H1 (cell line): ENCODE results near the gene ALKBH3. TPM values are rescaled to one million over a fixed set of nuclear protein-coding genes. Genes with fewer than 3 reads are reported as not detected.

Experiments used
- CTCF ChIA-PET: fragments of 300-600 bp; sonication (Branson Sonifier 250); formaldehyde crosslinking; loops from one replicate; lab custom pipeline; 2021; ENCODE audit not compliant: partially characterized antibody; lab: Charles Lee
- POLR2A ChIA-PET: fragments of 300-600 bp; sonication (Branson Sonifier 250); formaldehyde crosslinking; loops from one replicate; lab custom pipeline; 2021; ENCODE audit warnings: inconsistent platforms; ENCODE audit not compliant: partially characterized antibody; lab: Charles Lee
- DNase-seq, 2 experiments: peaks; one replicate each; pipeline versions ENCODE4 v3.0.0 to v3.0.0-alpha.2; 2010 to 2022; ENCODE audit warnings: low spot score in 2 of 2, low read depth in 1 of 2, mixed read lengths in 1 of 2
- FAIRE-seq: peaks from 2 replicates; lab custom pipeline; 2011; peaks lifted over from hg19 to GRCh38; lab: Jason Lieb, UNC
- H2AFZ ChIP-seq: 2 replicates; pipeline ENCODE4 v1.8.1; 2012; ENCODE audit warnings: low read length, inconsistent platforms
- H2AK5ac ChIP-seq: 2 replicates; pipeline ENCODE4 v1.6.1; 2013; ENCODE audit warnings: low read depth, low read length
- H2BK120ac ChIP-seq: replicated peaks from 2 replicates; pipeline ENCODE3; 2013; ENCODE audit warnings: low read depth, low read length, inconsistent platforms
- H2BK12ac ChIP-seq: 2 replicates; pipeline ENCODE4 v1.6.1; 2013; ENCODE audit warnings: low read depth, low read length
- H2BK15ac ChIP-seq: 2 replicates; pipeline ENCODE4 v1.6.1; 2013; ENCODE audit warnings: low read length
- H2BK20ac ChIP-seq: 2 replicates; pipeline ENCODE4 v1.6.1; 2013; ENCODE audit warnings: low read length
- H2BK5ac ChIP-seq: 2 replicates; pipeline ENCODE4 v1.6.1; 2013; ENCODE audit warnings: low read depth, low read length
- H3K14ac ChIP-seq: 2 replicates; pipeline ENCODE4 v1.6.1; 2013; ENCODE audit warnings: inconsistent platforms; ENCODE audit not compliant: insufficient read length
- H3K18ac ChIP-seq: 2 replicates; pipeline ENCODE4 v1.6.1; 2013; ENCODE audit warnings: low read length; ENCODE audit errors: extremely low read depth
- H3K23ac ChIP-seq: 2 replicates; pipeline ENCODE4 v1.6.1; 2013; ENCODE audit warnings: inconsistent platforms; ENCODE audit not compliant: insufficient read length
- H3K23me2 ChIP-seq: 2 replicates; pipeline ENCODE4 v1.6.1; 2013; ENCODE audit warnings: low read depth, low read length
- H3K27ac ChIP-seq: 2 replicates; pipeline ENCODE4 v1.6.1; 2011; ENCODE audit warnings: low read depth, low read length, inconsistent platforms
- H3K27me3 ChIP-seq, 4 experiments: replicated peaks in 1 of 4; 1 replicate in 1 of 4; 2 replicates in 3 of 4; pipeline versions ENCODE4 v1.6.1 to v1.8.1; 2011 to 2013; ENCODE audit warnings: low read length in 3 of 4, mild to moderate bottlenecking in 3 of 4, inconsistent platforms in 2 of 4, mixed read lengths in 2 of 4, moderate library complexity in 1 of 4; ENCODE audit not compliant: control insufficient read depth in 3 of 4, insufficient read depth in 3 of 4; ENCODE audit errors: extremely low read depth in 1 of 4
- H3K36me3 ChIP-seq, 4 experiments: 2 replicates each; pipeline versions ENCODE4 v1.6.1 to v1.8.1; 2011 to 2013; ENCODE audit warnings: mild to moderate bottlenecking in 4 of 4, low read length in 3 of 4, moderate library complexity in 2 of 4, control low read depth in 1 of 4, inconsistent platforms in 1 of 4; ENCODE audit not compliant: insufficient read depth in 4 of 4, control insufficient read depth in 2 of 4
- H3K4ac ChIP-seq: replicated peaks from 2 replicates; pipeline ENCODE3; 2013; ENCODE audit warnings: low read length, low read depth, mixed read lengths, inconsistent platforms; ENCODE audit not compliant: insufficient read length
- H3K4me1 ChIP-seq, 4 experiments: replicated peaks in 1 of 4; 1 replicate in 1 of 4; 2 replicates in 3 of 4; pipeline versions ENCODE4 v1.6.1 to v1.8.1; 2011 to 2013; ENCODE audit warnings: low read length in 3 of 4, inconsistent platforms in 2 of 4, mixed read lengths in 1 of 4; ENCODE audit not compliant: insufficient read depth in 4 of 4, control insufficient read depth in 3 of 4
- H3K4me2 ChIP-seq, 2 experiments: 2 replicates each; pipeline versions ENCODE4 v1.6.1 to v1.8.1; 2011 to 2013; ENCODE audit warnings: low read depth in 2 of 2, low read length in 2 of 2, control low read depth in 1 of 2, inconsistent platforms in 1 of 2, mild to moderate bottlenecking in 1 of 2; ENCODE audit not compliant: insufficient read depth in 1 of 2
- H3K4me3 ChIP-seq, 4 experiments: fragments of 200-600, 300-600 bp in 1 of 4; sonication (generic), shearing (Covaris generic), sonication (Bioruptor Twin) in 1 of 4; 2 replicates each; pipeline versions ENCODE4 v1.5.1 to v1.8.1; 2011 to 2016; ENCODE audit warnings: low read length in 4 of 4, low read depth in 3 of 4, control low read depth in 2 of 4, inconsistent platforms in 2 of 4, mild to moderate bottlenecking in 2 of 4, mixed read lengths in 1 of 4, moderate library complexity in 1 of 4; ENCODE audit not compliant: insufficient read depth in 2 of 4; ENCODE audit errors: extremely low read depth in 1 of 4
- H3K56ac ChIP-seq: replicated peaks from 2 replicates; pipeline ENCODE3; 2013; ENCODE audit warnings: low read depth, mild to moderate bottlenecking, mixed read lengths, low read length, inconsistent platforms; ENCODE audit not compliant: insufficient read length
- H3K79me1 ChIP-seq: 2 replicates; pipeline ENCODE4 v1.6.1; 2013; ENCODE audit warnings: low read depth, low read length, control low read depth
- H3K79me2 ChIP-seq, 2 experiments: 2 replicates each; pipeline versions ENCODE4 v1.6.1 to v1.8.1; 2012 to 2013; ENCODE audit warnings: low read length in 2 of 2, mild to moderate bottlenecking in 2 of 2, inconsistent platforms in 1 of 2; ENCODE audit not compliant: insufficient read depth in 2 of 2, control insufficient read depth in 1 of 2
- H3K9ac ChIP-seq, 4 experiments: replicated peaks in 1 of 4; 1 replicate in 1 of 4; 2 replicates in 3 of 4; pipeline versions ENCODE4 v1.6.1 to v1.8.1; 2011 to 2013; ENCODE audit warnings: low read depth in 3 of 4, low read length in 3 of 4, control low read depth in 2 of 4, mild to moderate bottlenecking in 2 of 4, moderate library complexity in 2 of 4, inconsistent platforms in 1 of 4; ENCODE audit errors: extremely low read depth in 1 of 4
- H3K9me3 ChIP-seq, 2 experiments: 2 replicates each; pipeline versions ENCODE4 v1.6.1 to v1.8.1; 2012 to 2013; ENCODE audit warnings: mild to moderate bottlenecking in 2 of 2, moderate library complexity in 2 of 2, control low read depth in 1 of 2, inconsistent platforms in 1 of 2, low read depth in 1 of 2, low read length in 1 of 2, mixed read lengths in 1 of 2; ENCODE audit not compliant: insufficient read depth in 2 of 2
- H4K20me1 ChIP-seq, 2 experiments: replicated peaks in 1 of 2; 2 replicates each; pipeline versions ENCODE3 to v1.8.1; 2011 to 2013; ENCODE audit warnings: inconsistent platforms in 2 of 2, low read length in 2 of 2, mild to moderate bottlenecking in 1 of 2; ENCODE audit not compliant: insufficient read depth in 2 of 2, control insufficient read depth in 1 of 2
- H4K5ac ChIP-seq: 2 replicates; pipeline ENCODE4 v1.6.1; 2013; ENCODE audit warnings: low read length, low read depth, mixed read lengths, inconsistent platforms; ENCODE audit not compliant: insufficient read length
- H4K8ac ChIP-seq: 2 replicates; pipeline ENCODE4 v1.8.0; 2013; ENCODE audit warnings: mild to moderate bottlenecking, moderate library complexity, low read length, inconsistent platforms; ENCODE audit not compliant: insufficient read depth; ENCODE audit errors: extremely low read depth
- H4K91ac ChIP-seq: replicated peaks from 2 replicates; pipeline ENCODE3; 2013; ENCODE audit warnings: low read length, mixed read lengths, inconsistent platforms; ENCODE audit not compliant: insufficient read length
- BRCA1 ChIP-seq: IDR thresholded peaks from 2 replicates; pipeline ENCODE4 v1.6.1; 2012; ENCODE audit warnings: low read depth, low read length, improper control_type of control experiment
- CEBPB ChIP-seq: IDR thresholded peaks from 2 replicates; pipeline ENCODE4 v1.6.1; 2012; ENCODE audit warnings: low read depth, low read length
- CTBP2 ChIP-seq: IDR thresholded peaks from 2 replicates; pipeline ENCODE4 v1.7.0; 2011; ENCODE audit warnings: borderline replicate concordance, mild to moderate bottlenecking, moderate library complexity, mixed read lengths, low read length; ENCODE audit not compliant: insufficient read depth, insufficient read length
- EZH2 ChIP-seq: fragments of 200-600 bp; sonication (generic); IDR thresholded peaks from 2 replicates; pipeline ENCODE4 v1.7.1; 2012; ENCODE audit warnings: low read depth, mild to moderate bottlenecking, moderate library complexity, low read length, inconsistent platforms; ENCODE audit not compliant: severe bottlenecking
- JUND ChIP-seq: IDR thresholded peaks from 2 replicates; pipeline ENCODE4 v1.6.1; 2011; ENCODE audit warnings: mild to moderate bottlenecking, improper control_type of control experiment, low read length
- MAFK ChIP-seq: IDR thresholded peaks from 2 replicates; pipeline ENCODE4 v1.6.1; 2012; ENCODE audit warnings: low read depth, mild to moderate bottlenecking, improper control_type of control experiment, low read length
- RAD21 ChIP-seq, 2 experiments: IDR thresholded peaks in 1 of 2; conservative IDR thresholded peaks in 1 of 2; 2 replicates each; pipeline ENCODE4 v1.6.1; 2011; ENCODE audit warnings: low read depth in 2 of 2, low read length in 2 of 2, improper control_type of control experiment in 1 of 2, inconsistent platforms in 1 of 2, mild to moderate bottlenecking in 1 of 2, moderate library complexity in 1 of 2
- SAP30 ChIP-seq: fragments of 300-600 bp; sonication (generic); IDR thresholded peaks from 2 replicates; pipeline ENCODE4 v1.7.1; 2012; ENCODE audit warnings: low read length, moderate library complexity, mild to moderate bottlenecking, inconsistent platforms; ENCODE audit not compliant: insufficient read depth, insufficient replicate concordance
- TCF12 ChIP-seq: IDR thresholded peaks from 2 replicates; pipeline ENCODE4 v1.6.1; 2011; ENCODE audit warnings: low read depth, mild to moderate bottlenecking, low read length
- WGBS, 2 experiments: shearing (Covaris generic) in 1 of 2; methylation state at CpG; one replicate each; pipeline versions ENCODE4 v1.1.6 to v1.1.7; 2013 to 2015; ENCODE audit warnings: low lambda C conversion rate in 2 of 2, mixed read lengths in 2 of 2, inconsistent platforms in 1 of 2, low coverage in 1 of 2, missing lambda C conversion rate in 1 of 2; ENCODE audit not compliant: insufficient replicate concordance in 2 of 2, insufficient coverage in 1 of 2, insufficient read length in 1 of 2; ENCODE audit errors: extremely low coverage in 1 of 2, missing lambda C conversion rate in 1 of 2; 5-methylcytosine and 5-hydroxymethylcytosine counted together
- polyA plus RNA-seq, 7 experiments: library from polyadenylated mRNA; depleted of rRNA in 3 of 7; stranded (reverse) in 5 of 7; unstranded in 2 of 7; fragments of >200 nt in 5 of 7; fragments of 200-250 nt in 2 of 7; gene quantifications; 1 replicate in 5 of 7; 2 replicates in 1 of 7; 4 replicates in 1 of 7; pipeline versions ENCODE4 v1.2.1 to v1.2.3, GENCODE V29; 2011 to 2013; ENCODE audit warnings: missing spikeins in 2 of 7, mixed read lengths in 2 of 7
- total RNA-seq: library from RNA; stranded (reverse); fragmentation: NEBNext Ultra II Directional; extraction: Animal tissue kit (Norgen Biotek cat#: 25700); gene quantifications from 2 replicates; pipeline ENCODE4 v1.2.1, GENCODE V29; 2021

Gene ALKBH3
- total and polyA plus RNA-seq, 2 of the 8 experiments (the other 6 are each of a cell fraction or from before 2014, with no cell fraction given), result 10.5 to 11.4 TPM

DNA sequence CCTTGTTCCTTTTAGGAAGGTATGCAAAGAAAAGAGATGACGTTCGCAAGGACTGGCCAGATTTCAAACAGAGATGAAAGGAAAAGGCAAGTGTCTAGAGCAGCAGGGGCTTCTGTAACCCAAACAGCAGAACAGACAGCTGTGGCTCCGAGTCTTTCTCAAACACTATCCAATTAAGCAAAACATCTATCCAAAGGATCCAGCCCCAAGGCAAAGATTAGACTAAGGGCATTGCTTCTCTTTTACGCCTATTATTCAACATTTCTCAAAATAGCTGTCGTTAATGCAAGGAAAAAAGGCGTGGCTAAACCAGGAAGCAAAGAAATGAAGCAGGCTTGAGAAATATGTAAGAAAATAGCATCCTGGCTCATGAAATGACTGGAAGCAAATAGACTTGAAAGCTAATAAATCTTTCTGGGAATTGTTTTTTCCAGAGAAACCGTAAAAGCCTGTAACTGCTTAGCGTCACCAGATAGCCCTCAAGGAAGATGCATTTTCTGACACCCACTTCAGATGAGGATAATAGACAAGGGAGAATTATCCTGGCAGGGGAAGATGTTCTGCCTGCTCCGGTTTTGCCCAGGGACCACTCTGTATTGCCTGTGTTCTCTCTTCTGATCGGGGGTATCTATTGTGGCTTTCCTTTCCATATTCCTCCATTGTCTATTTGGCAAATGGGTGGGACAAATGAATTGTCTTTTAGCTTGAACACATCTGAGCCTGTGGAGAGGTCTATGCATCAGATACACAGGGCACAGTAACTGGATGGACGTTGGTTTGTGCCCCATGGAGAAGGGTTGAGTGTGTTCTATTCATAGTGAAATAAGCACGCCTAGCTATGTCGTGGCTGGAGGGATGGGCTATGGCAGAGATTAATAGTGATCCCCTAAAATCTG lies 82.0 kb downstream of the ALKBH3 start:
- H3K79me2 ChIP-seq, result no peaks in the 10 kb centered on the region
- H4K8ac ChIP-seq, result no peak overlapping the region
- H3K18ac ChIP-seq, result no peak overlapping the region
- H2BK20ac ChIP-seq, result no peak overlapping the region
- no peak overlapping the region for H2BK5ac ChIP-seq
- H4K20me1 ChIP-seq, result no peaks in the 10 kb centered on the region
- H2BK12ac ChIP-seq, result no peak overlapping the region
- no peak overlapping the region for H2BK15ac ChIP-seq
- H3K36me3 ChIP-seq, result no peaks in the 10 kb centered on the region
- no peak overlapping the region for H3K9ac ChIP-seq
- ChIA-PET POLR2A (no interaction called here), CTCF (interaction anchor here (0.7 to 13.4 kb wide), 10 partner anchors 8 to 111 kb away, joined by 3 to 140 read pairs (median 4); partner anchors contain the start of gene C11orf96)
- H4K5ac ChIP-seq, result no peak overlapping the region
- no peak overlapping the region for H3K23ac ChIP-seq
- H3K27me3 ChIP-seq, result no peaks in the 10 kb centered on the region
- H3K4me1 ChIP-seq, result peaks cover 3 to 12% (median 6%) of the 10 kb centered on the region in 4 experiments
- peaks cover 0 to 2% of the 10 kb centered on the region in 2 experiments; a peak in 1 of 4 replicates for H3K9me3 ChIP-seq
- DNase-seq (no peak), FAIRE-seq (no peak)
- no peak overlapping the region for H3K4me2 ChIP-seq
- no peaks in the 10 kb centered on the region for H3K79me1 ChIP-seq
- no peak overlapping the region for H3K14ac ChIP-seq
- no peak overlapping the region for H3K4ac ChIP-seq
- H3K27ac ChIP-seq, result no peak overlapping the region
- no peak overlapping the region for H2AK5ac ChIP-seq
- no peak overlapping the region for H2BK120ac ChIP-seq
- no peak overlapping the region for H3K4me3 ChIP-seq
- no peak overlapping the region for H2AFZ ChIP-seq
- H4K91ac ChIP-seq, result no peak overlapping the region
- no peak overlapping the region for H3K56ac ChIP-seq
- WGBS, 2 experiments, result 72% methylated on average over 13 of the region's 13 CpGs; no CpG with 5 or more reads in 1 of the 2 experiments
- H3K23me2 ChIP-seq, result no peaks in the 10 kb centered on the region
- TF ChIP-seq JUND, result no peak
- no peak for TF ChIP-seq SAP30
- TF ChIP-seq TCF12, result no peak
- no peak for TF ChIP-seq EZH2
- TF ChIP-seq CTBP2, result no peak
- TF ChIP-seq RAD21 (IDR thresholded peaks at IDR 0.05 in 1 of 2, conservative IDR thresholded peaks at IDR 0.05 in 1 of 2; ENCODE audit: low read depth in 2 of 2, low read length in 2 of 2), result no peak
- TF ChIP-seq BRCA1, result no peak
- TF ChIP-seq CEBPB, result no peak
- TF ChIP-seq MAFK, result no peak
